ENCODE measurements around the gene EAPP.

EAPP gene

GRCh38 chr14:34474187-34474679, 65.3 kb downstream of the EAPP start:
- Histone ChIP-seq H3K27me3 (replicated peaks; ENCODE audit: control insufficient read depth, insufficient read depth, low read length) (no peaks in the 10 kb centered on the region), H3K4me3 (replicated peaks; ENCODE audit: low read depth, low read length) (no peak overlapping the region), H3K36me3 (ENCODE audit: control insufficient read depth, insufficient read depth, low read length) (no peaks in the 10 kb centered on the region)
- no peak for DNase-seq (ENCODE audit: extremely low read depth, insufficient read length)
- no peak for TF ChIP-seq CTCF (IDR thresholded peaks at IDR 0.05; ENCODE audit: insufficient read depth, low read length, poor library complexity, severe bottlenecking)

- Histone ChIP-seq H3K4me3 (replicated peaks; ENCODE audit: low read depth, low read length) (no peak overlapping the region), H3K27me3 (replicated peaks; ENCODE audit: control insufficient read depth, insufficient read depth, low read length) (no peaks in the 10 kb centered on the region), H3K36me3 (ENCODE audit: control insufficient read depth, insufficient read depth, low read length) (no peaks in the 10 kb centered on the region)
- TF ChIP-seq CTCF (IDR thresholded peaks at IDR 0.05; ENCODE audit: insufficient read depth, low read length, poor library complexity, severe bottlenecking): no peak
- no peak for DNase-seq (ENCODE audit: extremely low read depth, insufficient read length)
Observed at GRCh38 chr14:34472706-34473279, 66.7 kb downstream of the EAPP start.

GRCh38 chr14:34470319-34470718, 69.2 kb downstream of the EAPP start:
- TF ChIP-seq CTCF (IDR thresholded peaks at IDR 0.05; ENCODE audit: insufficient read depth, low read length, poor library complexity, severe bottlenecking): no peak
- Histone ChIP-seq H3K4me3 (replicated peaks; ENCODE audit: low read depth, low read length) (no peak overlapping the region), H3K36me3 (ENCODE audit: control insufficient read depth, insufficient read depth, low read length) (no peaks in the 10 kb centered on the region), H3K27me3 (replicated peaks; ENCODE audit: control insufficient read depth, insufficient read depth, low read length) (no peaks in the 10 kb centered on the region)
- no peak for DNase-seq (ENCODE audit: extremely low read depth, insufficient read length)

- no peak for DNase-seq (ENCODE audit: extremely low read depth, insufficient read length)
- no peaks in the 10 kb centered on the region for H3K27me3 ChIP-seq (replicated peaks; ENCODE audit: control insufficient read depth, insufficient read depth, low read length)
- no peak for TF ChIP-seq CTCF (IDR thresholded peaks at IDR 0.05; ENCODE audit: insufficient read depth, low read length, poor library complexity, severe bottlenecking)
- no peak overlapping the region for H3K4me3 ChIP-seq (replicated peaks; ENCODE audit: low read depth, low read length)
- no peaks in the 10 kb centered on the region for H3K36me3 ChIP-seq (ENCODE audit: control insufficient read depth, insufficient read depth, low read length)
Observed at GRCh38 chr14:34466691-34467090, 72.8 kb downstream of the EAPP start.
